Prostate gland (tissue), 2 donors: Measurements from ENCODE around the gene KDM4C. TPM values are rescaled to one million over a fixed set of nuclear protein-coding genes. Genes with fewer than 3 reads are reported as not detected.

Experiments
- DNase-seq: peaks from one replicate; pipeline ENCODE4 v3.0.0-alpha.2; 2019; ENCODE audit warnings: low spot score
- H3K27ac ChIP-seq, 2 donors: fragments of 200-600 bp; sonication (generic); 2 replicates each; pipeline ENCODE4 v1.5.1; 2017 to 2019
- H3K27me3 ChIP-seq: fragments of 200-600 bp; sonication (generic); replicated peaks from 2 replicates; pipeline ENCODE4 v1.5.1; 2019; ENCODE audit not compliant: insufficient read depth
- H3K36me3 ChIP-seq, 2 donors: fragments of 200-600 bp; sonication (generic); 1 replicate in 1 of 2; 2 replicates in 1 of 2; pipeline versions ENCODE4 v1.5.1 to v1.8.1; 2017 to 2019
- H3K4me1 ChIP-seq: fragments of 200-600 bp; sonication (generic); replicated peaks from 2 replicates; pipeline ENCODE4 v1.5.1; 2019
- H3K4me3 ChIP-seq, 2 donors: fragments of 200-600 bp; sonication (generic); 2 replicates each; pipeline ENCODE4 v1.5.1; 2017 to 2019
- H3K9me3 ChIP-seq: fragments of 200-600 bp; sonication (generic); 2 replicates; pipeline ENCODE4 v1.5.1; 2017
- POLR2A ChIP-seq: fragments of 450-650 bp; IDR thresholded peaks from one replicate; pipeline ENCODE4 v1.6.1; 2016; ENCODE audit warnings: antibody characterized with exemption, mild to moderate bottlenecking
- POLR2AphosphoS5 ChIP-seq: sonication (generic); formaldehyde crosslinking; IDR thresholded peaks from one replicate; pipeline ENCODE4 v1.6.1; 2017; ENCODE audit warnings: antibody characterized with exemption
- WGBS: methylation state at CpG from one replicate; pipeline ENCODE4 v1.1.5; 2018; 5-methylcytosine and 5-hydroxymethylcytosine counted together
- intact Hi-C: fragments of 100-400 bp; cut with DNase I; formaldehyde crosslinking; loops from one replicate; pipeline ENCODE4 v1.14.2; 2022
- total RNA-seq, 2 donors: library from RNA; depleted of rRNA; stranded (reverse); fragments of >200 nt; gene quantifications; one replicate each; pipeline ENCODE4 v1.1.0, GENCODE V29; 2016
- TF ChIP-seq, protein P1 (sequence below), 4 experiments: fragments of 200-600 bp in 2 of 4; fragments of 450-650 bp in 2 of 4; sonication (generic) in 2 of 4; IDR thresholded peaks; 1 replicate in 3 of 4; 2 replicates in 1 of 4; pipeline ENCODE4 v1.5.1; 2016 to 2019; ENCODE audit warnings: antibody characterized with exemption in 4 of 4, mild to moderate bottlenecking in 2 of 4, moderate library complexity in 2 of 4

Gene KDM4C
- total RNA-seq, 2 donors from 2014 or later = 18.1 to 27.7 TPM

DNA sequence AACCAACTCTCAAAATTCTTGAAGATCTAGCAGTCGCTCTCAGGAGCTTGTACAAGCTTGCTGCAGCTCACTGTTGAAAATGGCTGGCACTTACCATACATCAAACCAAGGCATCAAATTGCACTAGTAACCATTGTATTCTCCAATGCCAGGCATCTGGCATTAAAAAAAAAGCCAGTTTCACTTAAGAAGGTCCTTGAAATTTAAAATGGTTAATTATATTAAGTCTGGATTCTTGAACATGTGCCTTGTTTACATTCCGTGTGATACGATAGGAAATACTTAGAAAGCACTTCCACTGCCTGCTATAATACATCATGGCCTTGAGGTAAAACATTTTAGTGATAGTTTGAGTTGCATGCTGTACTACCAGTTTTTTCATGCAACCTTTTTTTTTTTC lies 300.7 kb downstream of the KDM4C start:
- 54% methylated on average over 3 of the region's 3 CpGs for WGBS
- Histone ChIP-seq H3K27ac (no peak overlapping the region), H3K9me3 (no peaks in the 10 kb centered on the region), H3K4me3 (no peak overlapping the region), H3K36me3 (no peaks in the 10 kb centered on the region), H3K27me3 (no peaks in the 10 kb centered on the region), H3K4me1 (no peaks in the 10 kb centered on the region)
- TF ChIP-seq POLR2AphosphoS5 (no peak), POLR2A (no peak)
- TF ChIP-seq, protein P1, sequence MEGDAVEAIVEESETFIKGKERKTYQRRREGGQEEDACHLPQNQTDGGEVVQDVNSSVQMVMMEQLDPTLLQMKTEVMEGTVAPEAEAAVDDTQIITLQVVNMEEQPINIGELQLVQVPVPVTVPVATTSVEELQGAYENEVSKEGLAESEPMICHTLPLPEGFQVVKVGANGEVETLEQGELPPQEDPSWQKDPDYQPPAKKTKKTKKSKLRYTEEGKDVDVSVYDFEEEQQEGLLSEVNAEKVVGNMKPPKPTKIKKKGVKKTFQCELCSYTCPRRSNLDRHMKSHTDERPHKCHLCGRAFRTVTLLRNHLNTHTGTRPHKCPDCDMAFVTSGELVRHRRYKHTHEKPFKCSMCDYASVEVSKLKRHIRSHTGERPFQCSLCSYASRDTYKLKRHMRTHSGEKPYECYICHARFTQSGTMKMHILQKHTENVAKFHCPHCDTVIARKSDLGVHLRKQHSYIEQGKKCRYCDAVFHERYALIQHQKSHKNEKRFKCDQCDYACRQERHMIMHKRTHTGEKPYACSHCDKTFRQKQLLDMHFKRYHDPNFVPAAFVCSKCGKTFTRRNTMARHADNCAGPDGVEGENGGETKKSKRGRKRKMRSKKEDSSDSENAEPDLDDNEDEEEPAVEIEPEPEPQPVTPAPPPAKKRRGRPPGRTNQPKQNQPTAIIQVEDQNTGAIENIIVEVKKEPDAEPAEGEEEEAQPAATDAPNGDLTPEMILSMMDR (IDR thresholded peaks at IDR 0.05) = no peak
- no peak for DNase-seq
- intact Hi-C loops = no loop called here

- no peak overlapping the region for H3K4me3 ChIP-seq
- H3K27ac ChIP-seq = no peak overlapping the region
- intact Hi-C loops = no loop called here
- TF ChIP-seq POLR2A (no peak), POLR2AphosphoS5 (no peak)
- TF ChIP-seq, protein P1 (IDR thresholded peaks at IDR 0.05) = no peak
- 67% methylated on average over 4 of the region's 4 CpGs for WGBS
- DNase-seq = no peak
- H3K9me3 ChIP-seq = no peaks in the 10 kb centered on the region
- H3K4me1 ChIP-seq = no peaks in the 10 kb centered on the region
- no peaks in the 10 kb centered on the region for H3K36me3 ChIP-seq
- no peaks in the 10 kb centered on the region for H3K27me3 ChIP-seq
Observed at GRCh38 chr9:7067169-7067568, 309.4 kb downstream of the KDM4C start.

DNA sequence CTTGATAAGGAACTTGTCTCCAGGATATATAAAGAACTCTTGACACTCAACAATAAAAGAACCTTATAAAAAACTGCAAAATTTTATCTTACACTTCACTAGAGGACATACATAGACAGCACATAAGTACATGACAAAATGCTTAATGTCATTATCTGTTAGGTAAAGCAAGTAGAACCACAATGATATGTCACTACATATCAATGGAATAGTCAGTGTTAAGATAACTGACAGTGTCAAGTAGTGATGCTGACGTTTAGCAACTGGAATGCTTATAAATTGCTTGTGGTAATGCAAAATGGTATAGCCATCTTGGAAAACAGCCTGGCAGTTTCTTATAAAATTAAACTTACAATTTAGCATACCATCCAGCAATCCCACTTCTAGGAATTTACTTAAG lies 314.1 kb downstream of the KDM4C start:
- no peak for DNase-seq
- Histone ChIP-seq H3K4me1 (no peaks in the 10 kb centered on the region), H3K36me3 (no peaks in the 10 kb centered on the region), H3K4me3 (no peak overlapping the region), H3K27ac (no peak overlapping the region), H3K27me3 (no peaks in the 10 kb centered on the region), H3K9me3 (no peaks in the 10 kb centered on the region)
- no peak for TF ChIP-seq POLR2AphosphoS5
- no peak for TF ChIP-seq POLR2A
- TF ChIP-seq, protein P1 (IDR thresholded peaks at IDR 0.05) = no peak
- WGBS = 62% methylated on average over 1 of the region's 1 CpG
- intact Hi-C loops = no loop called here

- intact Hi-C loops = no loop called here
- TF ChIP-seq, protein P1 (IDR thresholded peaks at IDR 0.05) = no peak
- Histone ChIP-seq H3K27me3 (no peaks in the 10 kb centered on the region), H3K9me3 (no peaks in the 10 kb centered on the region), H3K27ac (no peak overlapping the region), H3K36me3 (no peaks in the 10 kb centered on the region), H3K4me3 (no peak overlapping the region), H3K4me1 (no peaks in the 10 kb centered on the region)
- WGBS = 93% methylated on average over 2 of the region's 2 CpGs
- no peak for DNase-seq
Observed at GRCh38 chr9:7073706-7074105, 315.9 kb downstream of the KDM4C start.

DNA sequence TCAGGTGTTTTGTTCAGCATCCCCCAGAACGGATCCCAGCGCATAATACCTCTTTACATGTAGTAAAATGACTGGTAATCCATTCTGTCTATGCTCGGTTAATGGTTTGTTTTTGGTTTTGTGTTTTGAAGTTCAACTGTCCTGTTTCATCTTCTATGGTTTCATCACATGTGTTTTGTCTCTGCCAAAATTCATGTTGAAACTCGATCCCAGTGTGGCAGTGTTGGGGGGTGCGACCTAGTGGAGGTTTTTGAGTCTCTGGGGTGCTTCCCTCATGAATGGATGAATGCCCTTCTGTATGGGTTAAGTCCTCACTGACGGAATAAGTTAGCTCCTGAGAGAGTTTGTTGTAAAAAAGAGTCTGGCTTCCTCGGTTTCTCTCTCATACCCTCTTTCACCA lies 317.4 kb downstream of the KDM4C start:
- intact Hi-C loops = no loop called here
- Histone ChIP-seq H3K9me3 (no peaks in the 10 kb centered on the region), H3K27me3 (no peaks in the 10 kb centered on the region), H3K36me3 (no peaks in the 10 kb centered on the region), H3K27ac (no peak overlapping the region), H3K4me1 (no peaks in the 10 kb centered on the region), H3K4me3 (no peak overlapping the region)
- TF ChIP-seq, protein P1 (IDR thresholded peaks at IDR 0.05) = no peak
- TF ChIP-seq POLR2AphosphoS5 = no peak
- no peak for TF ChIP-seq POLR2A
- 87% methylated on average over 7 of the region's 7 CpGs for WGBS
- no peak for DNase-seq
